MM.1S (cell line): Measurements from ENCODE around the gene ENPEP.

Source experiments
- EZH2 ChIP-seq: fragments of 300-600 bp; sonication (generic); optimal IDR thresholded peaks from 2 replicates; pipeline ENCODE3; 2017; ENCODE audit warnings: low read depth, mild to moderate bottlenecking, antibody characterized with exemption, low read length, mixed read lengths
- EZH2phosphoT487 ChIP-seq: fragments of 300-600 bp; sonication (generic); IDR thresholded peaks from 2 replicates; pipeline ENCODE4 v1.6.1; 2018; ENCODE audit warnings: antibody characterized with exemption, low read length
- TF ChIP-seq, protein P1 (sequence below): fragments of 300-600 bp; sonication (generic); IDR thresholded peaks from 2 replicates; pipeline ENCODE4 v1.5.1; 2016; ENCODE audit warnings: antibody characterized with exemption, low read length, mixed read lengths

DNA sequence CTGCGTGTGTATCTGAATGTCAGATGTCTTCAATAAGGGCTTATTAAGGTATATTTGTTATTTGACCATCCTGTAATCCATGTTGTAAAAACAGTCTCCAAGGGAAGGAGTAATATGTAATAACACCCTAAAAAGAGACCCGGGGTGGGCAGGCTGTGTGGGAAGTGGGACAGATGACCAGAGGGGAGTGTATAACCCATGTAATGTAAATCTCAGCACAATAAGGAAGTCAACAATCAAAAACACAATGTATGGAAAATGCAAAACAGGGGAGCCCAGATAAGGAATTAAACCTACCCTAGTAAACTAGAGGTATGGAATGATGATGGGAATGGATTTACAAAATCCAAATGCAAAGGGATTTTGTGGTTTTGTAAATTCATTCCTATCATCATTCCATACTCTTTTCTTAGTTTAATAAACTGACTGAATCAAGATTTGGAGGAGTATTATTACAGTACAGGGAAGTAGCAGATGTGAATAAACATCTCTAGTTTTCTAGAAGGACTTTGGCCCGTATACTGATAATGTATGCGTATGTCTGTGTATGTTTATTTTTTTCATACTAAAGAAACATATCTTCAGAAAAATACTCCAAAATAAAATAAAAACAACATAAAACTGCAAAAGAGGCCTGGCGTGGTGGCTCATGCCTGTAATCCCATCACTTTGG is 15.7 kb upstream of the ENPEP start:
- TF ChIP-seq, protein P1, sequence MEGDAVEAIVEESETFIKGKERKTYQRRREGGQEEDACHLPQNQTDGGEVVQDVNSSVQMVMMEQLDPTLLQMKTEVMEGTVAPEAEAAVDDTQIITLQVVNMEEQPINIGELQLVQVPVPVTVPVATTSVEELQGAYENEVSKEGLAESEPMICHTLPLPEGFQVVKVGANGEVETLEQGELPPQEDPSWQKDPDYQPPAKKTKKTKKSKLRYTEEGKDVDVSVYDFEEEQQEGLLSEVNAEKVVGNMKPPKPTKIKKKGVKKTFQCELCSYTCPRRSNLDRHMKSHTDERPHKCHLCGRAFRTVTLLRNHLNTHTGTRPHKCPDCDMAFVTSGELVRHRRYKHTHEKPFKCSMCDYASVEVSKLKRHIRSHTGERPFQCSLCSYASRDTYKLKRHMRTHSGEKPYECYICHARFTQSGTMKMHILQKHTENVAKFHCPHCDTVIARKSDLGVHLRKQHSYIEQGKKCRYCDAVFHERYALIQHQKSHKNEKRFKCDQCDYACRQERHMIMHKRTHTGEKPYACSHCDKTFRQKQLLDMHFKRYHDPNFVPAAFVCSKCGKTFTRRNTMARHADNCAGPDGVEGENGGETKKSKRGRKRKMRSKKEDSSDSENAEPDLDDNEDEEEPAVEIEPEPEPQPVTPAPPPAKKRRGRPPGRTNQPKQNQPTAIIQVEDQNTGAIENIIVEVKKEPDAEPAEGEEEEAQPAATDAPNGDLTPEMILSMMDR, result no peak
- TF ChIP-seq EZH2, result no peak
- TF ChIP-seq EZH2phosphoT487, result no peak
